H1 (cell line): ENCODE results near the gene TP53.
A peak's percentile ranks its signal among the peaks of the same experiment; 100 is the strongest.

Source experiments
- CREB1 ChIP-seq: IDR thresholded peaks from 2 replicates; pipeline ENCODE4 v1.6.1; 2012; ENCODE audit warnings: inconsistent platforms
- GABPA ChIP-seq: IDR thresholded peaks from 2 replicates; pipeline ENCODE4 v1.6.1; 2011; ENCODE audit warnings: mild to moderate bottlenecking, low read length, moderate library complexity, borderline replicate concordance; ENCODE audit not compliant: insufficient read depth
- JUN ChIP-seq: IDR thresholded peaks from 2 replicates; pipeline ENCODE4 v1.6.1; 2011; ENCODE audit warnings: low read depth, mild to moderate bottlenecking, improper control_type of control experiment, low read length
- KDM1A ChIP-seq: fragments of 200-600, 300-600 bp; sonication (generic); IDR thresholded peaks from 2 replicates; pipeline ENCODE4 v1.7.1; 2016; ENCODE audit warnings: mild to moderate bottlenecking, low read length, borderline replicate concordance
- PHF8 ChIP-seq: fragments of 200-600 bp; sonication (generic); conservative IDR thresholded peaks from 2 replicates; pipeline ENCODE4 v1.7.1; 2012; ENCODE audit warnings: low read depth, mild to moderate bottlenecking, inconsistent platforms, low read length, moderate library complexity
- POLR2AphosphoS5 ChIP-seq: IDR thresholded peaks from 2 replicates; pipeline ENCODE4 v1.6.1; 2011; ENCODE audit warnings: low read depth, low read length
- SRF ChIP-seq: IDR thresholded peaks from 2 replicates; pipeline ENCODE4 v1.6.1; 2011; ENCODE audit warnings: mild to moderate bottlenecking, low read depth, low read length, moderate library complexity
- USF2 ChIP-seq: IDR thresholded peaks from 2 replicates; pipeline ENCODE4 v1.6.1; 2011; ENCODE audit warnings: low read length, improper control_type of control experiment
- ZNF274 ChIP-seq: IDR thresholded peaks from 2 replicates; pipeline ENCODE4 v1.7.0; 2012; ENCODE audit warnings: low read length, borderline replicate concordance; ENCODE audit errors: extremely low read depth
- TF ChIP-seq, protein P1 (sequence below), 3 experiments: IDR thresholded peaks; 1 replicate in 2 of 3; 2 replicates in 1 of 3; pipeline versions ENCODE4 v1.5.1 to v1.6.1; 2011; ENCODE audit warnings: low read length in 3 of 3, mild to moderate bottlenecking in 3 of 3, inconsistent platforms in 2 of 3, low read depth in 1 of 3, moderate library complexity in 1 of 3; ENCODE audit not compliant: insufficient read depth in 1 of 3; ENCODE audit errors: control extremely low read depth in 1 of 3

DNA sequence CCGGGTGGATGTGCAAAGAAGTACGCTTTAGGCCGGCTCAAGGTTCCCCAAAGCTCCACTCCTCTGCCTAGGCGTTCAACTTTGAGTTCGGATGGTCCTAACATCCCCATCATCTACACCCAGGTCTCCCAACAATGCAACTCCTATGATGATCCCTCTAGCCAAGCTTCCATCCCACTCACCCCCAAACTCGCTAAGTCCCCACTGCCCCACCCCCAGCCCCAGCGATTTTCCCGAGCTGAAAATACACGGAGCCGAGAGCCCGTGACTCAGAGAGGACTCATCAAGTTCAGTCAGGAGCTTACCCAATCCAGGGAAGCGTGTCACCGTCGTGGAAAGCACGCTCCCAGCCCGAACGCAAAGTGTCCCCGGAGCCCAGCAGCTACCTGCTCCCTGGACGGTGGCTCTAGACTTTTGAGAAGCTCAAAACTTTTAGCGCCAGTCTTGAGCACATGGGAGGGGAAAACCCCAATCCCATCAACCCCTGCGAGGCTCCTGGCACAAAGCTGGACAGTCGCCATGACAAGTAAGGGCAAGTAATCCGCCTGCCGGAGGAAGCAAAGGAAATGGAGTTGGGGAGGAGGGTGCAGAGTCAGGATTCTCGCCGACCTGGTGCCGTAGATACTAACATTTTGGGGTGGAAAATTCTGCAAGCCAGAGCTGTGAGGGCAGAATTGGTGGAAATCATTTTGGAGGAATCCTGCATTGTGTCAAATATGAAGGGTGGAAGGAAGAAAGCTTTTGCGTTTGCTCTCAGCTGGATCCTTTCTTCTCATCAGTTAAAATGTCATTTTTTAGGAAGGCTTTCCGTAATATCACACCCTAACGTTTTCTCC, at the start of gene TP53:
- no peak for TF ChIP-seq GABPA
- no peak for TF ChIP-seq USF2
- TF ChIP-seq JUN = no peak
- TF ChIP-seq CREB1 = 0 out of 2 replicates have a peak, but pooled peaks have one; percentile 49
- TF ChIP-seq, protein P1, sequence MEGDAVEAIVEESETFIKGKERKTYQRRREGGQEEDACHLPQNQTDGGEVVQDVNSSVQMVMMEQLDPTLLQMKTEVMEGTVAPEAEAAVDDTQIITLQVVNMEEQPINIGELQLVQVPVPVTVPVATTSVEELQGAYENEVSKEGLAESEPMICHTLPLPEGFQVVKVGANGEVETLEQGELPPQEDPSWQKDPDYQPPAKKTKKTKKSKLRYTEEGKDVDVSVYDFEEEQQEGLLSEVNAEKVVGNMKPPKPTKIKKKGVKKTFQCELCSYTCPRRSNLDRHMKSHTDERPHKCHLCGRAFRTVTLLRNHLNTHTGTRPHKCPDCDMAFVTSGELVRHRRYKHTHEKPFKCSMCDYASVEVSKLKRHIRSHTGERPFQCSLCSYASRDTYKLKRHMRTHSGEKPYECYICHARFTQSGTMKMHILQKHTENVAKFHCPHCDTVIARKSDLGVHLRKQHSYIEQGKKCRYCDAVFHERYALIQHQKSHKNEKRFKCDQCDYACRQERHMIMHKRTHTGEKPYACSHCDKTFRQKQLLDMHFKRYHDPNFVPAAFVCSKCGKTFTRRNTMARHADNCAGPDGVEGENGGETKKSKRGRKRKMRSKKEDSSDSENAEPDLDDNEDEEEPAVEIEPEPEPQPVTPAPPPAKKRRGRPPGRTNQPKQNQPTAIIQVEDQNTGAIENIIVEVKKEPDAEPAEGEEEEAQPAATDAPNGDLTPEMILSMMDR (IDR thresholded peaks at IDR 0.05; ENCODE audit: control extremely low read depth in 1 of 3, insufficient read depth in 1 of 3, low read depth in 1 of 3, low read length in 3 of 3) = peak in 1 of 3 experiments; percentile 9; a peak in 1 of 4 replicates
- TF ChIP-seq ZNF274 = no peak
- no peak for TF ChIP-seq SRF
- no peak for TF ChIP-seq KDM1A
- TF ChIP-seq POLR2AphosphoS5 = peak; percentile 100
- TF ChIP-seq PHF8 = peak; percentile 70
